NCI-H1930 (cell line): Measurements from ENCODE around the gene LIG3.
"Not testable (repeated sequence)": the region's sequence is repeated elsewhere in the genome, so short reads cannot be mapped to it uniquely, and the experiment has no call there.

Source experiments
- DNase-seq, 2 experiments: peaks; one replicate each; lab custom pipeline; 2025; lab: John Stamatoyannopoulos, UW

LIG3 gene

GRCh38 chr17:34980353-34980680, at the start of gene LIG3:
Gene LIG3, plus strand, starts transcription at chr17:34980512. Its CDS starts 2,494 bp downstream, at chr17:34983006.
- peak; percentile 82 to 88 for DNase-seq

- not testable (repeated sequence) for DNase-seq
These were observed 29.5 kb upstream of the LIG3 start for GRCh38 chr17:34950780-34951179.

- no peak for DNase-seq
These were observed 21.9 kb upstream of the LIG3 start for GRCh38 chr17:34958438-34958837.

GRCh38 chr17:34961093-34961911, 19.0 kb upstream of the LIG3 start, which contains the start of the genes CCT6B and ZNF830:
Gene CCT6B, minus strand, starts transcription at chr17:34961460. Its CDS starts 67 bp downstream, at chr17:34961393.
Gene ZNF830, plus strand, starts transcription at chr17:34961540. Its CDS starts 27 bp downstream, at chr17:34961567.
- peak; percentile 81 to 87 for DNase-seq

- no peak for DNase-seq
These were observed 6.1 kb upstream of the LIG3 start for GRCh38 chr17:34974179-34974578.

- DNase-seq: no peak
These were observed 5.2 kb upstream of the LIG3 start for GRCh38 chr17:34974794-34975785.

- DNase-seq: no peak
These were observed 1.2 kb upstream of the LIG3 start for GRCh38 chr17:34979153-34979552.

GRCh38 chr17:34979650-34980352, 511 bp upstream of the LIG3 start:
- DNase-seq: no peak

GRCh38 chr17:34980681-34981537, 597 bp downstream of the LIG3 start:
- peak; percentile 61 to 78 for DNase-seq

- no peak for DNase-seq
These were observed 1.4 kb downstream of the LIG3 start for GRCh38 chr17:34981538-34982241.

- no peak for DNase-seq
These were observed 6.9 kb downstream of the LIG3 start for GRCh38 chr17:34987232-34987631.

GRCh38 chr17:34988644-34989043, 8.3 kb downstream of the LIG3 start:
- DNase-seq: no peak

GRCh38 chr17:34989473-34989872, 9.2 kb downstream of the LIG3 start:
- no peak for DNase-seq

- DNase-seq: no peak
These were observed 10.6 kb downstream of the LIG3 start for GRCh38 chr17:34990921-34991365.

GRCh38 chr17:34991606-34992005, 11.3 kb downstream of the LIG3 start:
- no peak for DNase-seq

GRCh38 chr17:34993031-34993430, 12.7 kb downstream of the LIG3 start:
- DNase-seq: no peak

- no peak for DNase-seq
These were observed 16.3 kb downstream of the LIG3 start for GRCh38 chr17:34996422-34997285.

- DNase-seq: no peak
These were observed 17.1 kb downstream of the LIG3 start for GRCh38 chr17:34997355-34997862.

- no peak for DNase-seq
These were observed 17.9 kb downstream of the LIG3 start for GRCh38 chr17:34998205-34998604.
